IMR-90 (cell line): ENCODE measurements around the gene SIRPG.

ENCODE experiments used
- BHLHE40 ChIP-seq: fragments of 150-350 bp; IDR thresholded peaks from 2 replicates; pipeline ENCODE4 v1.6.1; 2016; ENCODE audit warnings: mild to moderate bottlenecking, low read depth, low read length
- CTCF ChIP-seq: conservative IDR thresholded peaks from 2 replicates; pipeline ENCODE4 v1.5.1; 2012; ENCODE audit warnings: mild to moderate bottlenecking, low read depth, low read length, improper control_type of control experiment
- ELK1 ChIP-seq: fragments of 150-350 bp; IDR thresholded peaks from 2 replicates; pipeline ENCODE4 v1.6.1; 2016; ENCODE audit warnings: low read depth, mild to moderate bottlenecking, low read length, moderate library complexity, borderline replicate concordance
- MAFK ChIP-seq: IDR thresholded peaks from 2 replicates; pipeline ENCODE4 v1.6.1; 2012; ENCODE audit warnings: low read depth, low read length, improper control_type of control experiment
- RFX5 ChIP-seq: IDR thresholded peaks from 2 replicates; pipeline ENCODE4 v1.8.0; 2012; ENCODE audit warnings: low read depth, mild to moderate bottlenecking, low read length, moderate library complexity

GRCh38 chr20:1671891-1672669, 14.5 kb upstream of the SIRPG start:
- TF ChIP-seq CTCF (no peak), MAFK (no peak), ELK1 (no peak), BHLHE40 (no peak), RFX5 (no peak)
